Prostate gland (tissue), 2 donors: ENCODE data around the gene JSRP1. TPM values are rescaled to one million over a fixed set of nuclear protein-coding genes. Genes with fewer than 3 reads are reported as not detected.

Experiments
- DNase-seq: peaks from one replicate; pipeline ENCODE4 v3.0.0-alpha.2; 2019; ENCODE audit warnings: low spot score
- H3K27ac ChIP-seq, 2 donors: fragments of 200-600 bp; sonication (generic); 2 replicates each; pipeline ENCODE4 v1.5.1; 2017 to 2019
- H3K27me3 ChIP-seq: fragments of 200-600 bp; sonication (generic); replicated peaks from 2 replicates; pipeline ENCODE4 v1.5.1; 2019; ENCODE audit not compliant: insufficient read depth
- H3K36me3 ChIP-seq, 2 donors: fragments of 200-600 bp; sonication (generic); 1 replicate in 1 of 2; 2 replicates in 1 of 2; pipeline versions ENCODE4 v1.5.1 to v1.8.1; 2017 to 2019
- H3K4me1 ChIP-seq: fragments of 200-600 bp; sonication (generic); replicated peaks from 2 replicates; pipeline ENCODE4 v1.5.1; 2019
- H3K4me3 ChIP-seq, 2 donors: fragments of 200-600 bp; sonication (generic); 2 replicates each; pipeline ENCODE4 v1.5.1; 2017 to 2019
- H3K9me3 ChIP-seq: fragments of 200-600 bp; sonication (generic); 2 replicates; pipeline ENCODE4 v1.5.1; 2017
- CTCF ChIP-seq, 4 experiments: fragments of 200-600 bp in 2 of 4; fragments of 450-650 bp in 2 of 4; sonication (generic) in 2 of 4; IDR thresholded peaks; 1 replicate in 3 of 4; 2 replicates in 1 of 4; pipeline ENCODE4 v1.5.1; 2016 to 2019; ENCODE audit warnings: antibody characterized with exemption in 4 of 4, mild to moderate bottlenecking in 2 of 4, moderate library complexity in 2 of 4
- POLR2A ChIP-seq: fragments of 450-650 bp; IDR thresholded peaks from one replicate; pipeline ENCODE4 v1.6.1; 2016; ENCODE audit warnings: antibody characterized with exemption, mild to moderate bottlenecking
- POLR2AphosphoS5 ChIP-seq: sonication (generic); formaldehyde crosslinking; IDR thresholded peaks from one replicate; pipeline ENCODE4 v1.6.1; 2017; ENCODE audit warnings: antibody characterized with exemption
- WGBS: methylation state at CpG from one replicate; pipeline ENCODE4 v1.1.5; 2018; 5-methylcytosine and 5-hydroxymethylcytosine counted together
- intact Hi-C: fragments of 100-400 bp; cut with DNase I; formaldehyde crosslinking; loops from one replicate; pipeline ENCODE4 v1.14.2; 2022
- total RNA-seq, 2 donors: library from RNA; depleted of rRNA; stranded (reverse); fragments of >200 nt; gene quantifications; one replicate each; pipeline ENCODE4 v1.1.0, GENCODE V29; 2016

JSRP1 gene
- total RNA-seq, 2 donors from 2014 or later, result 0.96 TPM; not detected in 1

GRCh38 chr19:2249010-2249866, 7.0 kb downstream of the JSRP1 start, which contains the start of gene AMH:
Gene AMH (plus strand): TSS chr19:2249323. CDS start chr19:2249333, 10 bp downstream.
- Histone ChIP-seq H3K27me3 (peaks cover 14% of the 10 kb centered on the region), H3K4me1 (no peaks in the 10 kb centered on the region), H3K27ac (no peak within 1 kb of the TSS), H3K9me3 (no peaks in the 10 kb centered on the region), H3K4me3 (no peak within 1 kb of the TSS), H3K36me3 (peaks cover 29 to 34% of the 10 kb centered on the region in 2 donors)
- WGBS, result 79% methylated on average over 19 of the region's 27 CpGs
- TF ChIP-seq CTCF (IDR thresholded peaks at IDR 0.05) (no peak), POLR2A (no peak), POLR2AphosphoS5 (no peak)
- intact Hi-C loops, result no loop called here
- DNase-seq, result no peak

GRCh38 chr19:2248136-2249009, 7.8 kb downstream of the JSRP1 start:
- intact Hi-C loops, result no loop called here
- Histone ChIP-seq H3K9me3 (no peaks in the 10 kb centered on the region), H3K4me1 (no peaks in the 10 kb centered on the region), H3K36me3 (peaks cover 38 to 43% of the 10 kb centered on the region in 2 donors), H3K27ac (no peak overlapping the region), H3K27me3 (peaks cover 14% of the 10 kb centered on the region), H3K4me3 (no peak overlapping the region)
- DNase-seq, result no peak
- 86% methylated on average over 21 of the region's 21 CpGs for whole genome bisulfite sequencing
- TF ChIP-seq CTCF (IDR thresholded peaks at IDR 0.05), result no peak
- TF ChIP-seq POLR2AphosphoS5, result no peak
- no peak for TF ChIP-seq POLR2A

- H3K27me3 ChIP-seq, result peaks cover 11% of the 10 kb centered on the region
- no peak for TF ChIP-seq POLR2AphosphoS5
- TF ChIP-seq POLR2A, result no peak
- no peak for TF ChIP-seq CTCF (IDR thresholded peaks at IDR 0.05)
- intact Hi-C loops, result no loop called here
- H3K27ac ChIP-seq, result no peak overlapping the region
- no peaks in the 10 kb centered on the region for H3K9me3 ChIP-seq
- H3K36me3 ChIP-seq, result peaks cover 40 to 43% of the 10 kb centered on the region in 2 donors
- H3K4me1 ChIP-seq, result no peaks in the 10 kb centered on the region
- 87% methylated on average over 21 of the region's 28 CpGs for WGBS
- no peak overlapping the region for H3K4me3 ChIP-seq
- no peak for DNase-seq
Measured at GRCh38 chr19:2247433-2248101, 8.7 kb downstream of the JSRP1 start.

- TF ChIP-seq POLR2AphosphoS5, result no peak
- TF ChIP-seq CTCF (IDR thresholded peaks at IDR 0.05), result no peak
- TF ChIP-seq POLR2A, result no peak
- intact Hi-C loops, result no loop called here
- 81% methylated on average over 20 of the region's 26 CpGs for WGBS
- Histone ChIP-seq H3K4me3 (no peak overlapping the region), H3K27me3 (peaks cover 4% of the 10 kb centered on the region), H3K27ac (no peak overlapping the region), H3K36me3 (peaks cover 40 to 43% of the 10 kb centered on the region in 2 donors), H3K9me3 (no peaks in the 10 kb centered on the region), H3K4me1 (no peaks in the 10 kb centered on the region)
- no peak for DNase-seq
Measured at GRCh38 chr19:2246801-2247361, 9.3 kb downstream of the JSRP1 start.
